H1 (cell line): ENCODE data around the gene CACNB2. TPM values are rescaled to one million over a fixed set of nuclear protein-coding genes. Genes with fewer than 3 reads are reported as not detected.

Source experiments
- CTCF ChIA-PET: fragments of 300-600 bp; sonication (Branson Sonifier 250); formaldehyde crosslinking; loops from one replicate; lab custom pipeline; 2021; ENCODE audit not compliant: partially characterized antibody; lab: Charles Lee
- POLR2A ChIA-PET: fragments of 300-600 bp; sonication (Branson Sonifier 250); formaldehyde crosslinking; loops from one replicate; lab custom pipeline; 2021; ENCODE audit warnings: inconsistent platforms; ENCODE audit not compliant: partially characterized antibody; lab: Charles Lee
- DNase-seq, 2 experiments: peaks; one replicate each; pipeline versions ENCODE4 v3.0.0 to v3.0.0-alpha.2; 2010 to 2022; ENCODE audit warnings: low spot score in 2 of 2, low read depth in 1 of 2, mixed read lengths in 1 of 2
- FAIRE-seq: peaks from 2 replicates; lab custom pipeline; 2011; peaks lifted over from hg19 to GRCh38; lab: Jason Lieb, UNC
- H2AFZ ChIP-seq: 2 replicates; pipeline ENCODE4 v1.8.1; 2012; ENCODE audit warnings: low read length, inconsistent platforms
- H2AK5ac ChIP-seq: 2 replicates; pipeline ENCODE4 v1.6.1; 2013; ENCODE audit warnings: low read depth, low read length
- H2BK120ac ChIP-seq: replicated peaks from 2 replicates; pipeline ENCODE3; 2013; ENCODE audit warnings: low read depth, low read length, inconsistent platforms
- H2BK12ac ChIP-seq: 2 replicates; pipeline ENCODE4 v1.6.1; 2013; ENCODE audit warnings: low read depth, low read length
- H2BK15ac ChIP-seq: 2 replicates; pipeline ENCODE4 v1.6.1; 2013; ENCODE audit warnings: low read length
- H2BK20ac ChIP-seq: 2 replicates; pipeline ENCODE4 v1.6.1; 2013; ENCODE audit warnings: low read length
- H2BK5ac ChIP-seq: 2 replicates; pipeline ENCODE4 v1.6.1; 2013; ENCODE audit warnings: low read depth, low read length
- H3K14ac ChIP-seq: 2 replicates; pipeline ENCODE4 v1.6.1; 2013; ENCODE audit warnings: inconsistent platforms; ENCODE audit not compliant: insufficient read length
- H3K18ac ChIP-seq: 2 replicates; pipeline ENCODE4 v1.6.1; 2013; ENCODE audit warnings: low read length; ENCODE audit errors: extremely low read depth
- H3K23ac ChIP-seq: 2 replicates; pipeline ENCODE4 v1.6.1; 2013; ENCODE audit warnings: inconsistent platforms; ENCODE audit not compliant: insufficient read length
- H3K23me2 ChIP-seq: 2 replicates; pipeline ENCODE4 v1.6.1; 2013; ENCODE audit warnings: low read depth, low read length
- H3K27ac ChIP-seq: 2 replicates; pipeline ENCODE4 v1.6.1; 2011; ENCODE audit warnings: low read depth, low read length, inconsistent platforms
- H3K27me3 ChIP-seq, 4 experiments: replicated peaks in 1 of 4; 1 replicate in 1 of 4; 2 replicates in 3 of 4; pipeline versions ENCODE4 v1.6.1 to v1.8.1; 2011 to 2013; ENCODE audit warnings: low read length in 3 of 4, mild to moderate bottlenecking in 3 of 4, inconsistent platforms in 2 of 4, mixed read lengths in 2 of 4, moderate library complexity in 1 of 4; ENCODE audit not compliant: control insufficient read depth in 3 of 4, insufficient read depth in 3 of 4; ENCODE audit errors: extremely low read depth in 1 of 4
- H3K36me3 ChIP-seq, 4 experiments: 2 replicates each; pipeline versions ENCODE4 v1.6.1 to v1.8.1; 2011 to 2013; ENCODE audit warnings: mild to moderate bottlenecking in 4 of 4, low read length in 3 of 4, moderate library complexity in 2 of 4, control low read depth in 1 of 4, inconsistent platforms in 1 of 4; ENCODE audit not compliant: insufficient read depth in 4 of 4, control insufficient read depth in 2 of 4
- H3K4ac ChIP-seq: replicated peaks from 2 replicates; pipeline ENCODE3; 2013; ENCODE audit warnings: low read length, low read depth, mixed read lengths, inconsistent platforms; ENCODE audit not compliant: insufficient read length
- H3K4me1 ChIP-seq, 4 experiments: replicated peaks in 1 of 4; 1 replicate in 1 of 4; 2 replicates in 3 of 4; pipeline versions ENCODE4 v1.6.1 to v1.8.1; 2011 to 2013; ENCODE audit warnings: low read length in 3 of 4, inconsistent platforms in 2 of 4, mixed read lengths in 1 of 4; ENCODE audit not compliant: insufficient read depth in 4 of 4, control insufficient read depth in 3 of 4
- H3K4me2 ChIP-seq, 2 experiments: 2 replicates each; pipeline versions ENCODE4 v1.6.1 to v1.8.1; 2011 to 2013; ENCODE audit warnings: low read depth in 2 of 2, low read length in 2 of 2, control low read depth in 1 of 2, inconsistent platforms in 1 of 2, mild to moderate bottlenecking in 1 of 2; ENCODE audit not compliant: insufficient read depth in 1 of 2
- H3K4me3 ChIP-seq, 4 experiments: fragments of 200-600, 300-600 bp in 1 of 4; sonication (generic), shearing (Covaris generic), sonication (Bioruptor Twin) in 1 of 4; 2 replicates each; pipeline versions ENCODE4 v1.5.1 to v1.8.1; 2011 to 2016; ENCODE audit warnings: low read length in 4 of 4, low read depth in 3 of 4, control low read depth in 2 of 4, inconsistent platforms in 2 of 4, mild to moderate bottlenecking in 2 of 4, mixed read lengths in 1 of 4, moderate library complexity in 1 of 4; ENCODE audit not compliant: insufficient read depth in 2 of 4; ENCODE audit errors: extremely low read depth in 1 of 4
- H3K56ac ChIP-seq: replicated peaks from 2 replicates; pipeline ENCODE3; 2013; ENCODE audit warnings: low read depth, mild to moderate bottlenecking, mixed read lengths, low read length, inconsistent platforms; ENCODE audit not compliant: insufficient read length
- H3K79me1 ChIP-seq: 2 replicates; pipeline ENCODE4 v1.6.1; 2013; ENCODE audit warnings: low read depth, low read length, control low read depth
- H3K79me2 ChIP-seq, 2 experiments: 2 replicates each; pipeline versions ENCODE4 v1.6.1 to v1.8.1; 2012 to 2013; ENCODE audit warnings: low read length in 2 of 2, mild to moderate bottlenecking in 2 of 2, inconsistent platforms in 1 of 2; ENCODE audit not compliant: insufficient read depth in 2 of 2, control insufficient read depth in 1 of 2
- H3K9ac ChIP-seq, 4 experiments: replicated peaks in 1 of 4; 1 replicate in 1 of 4; 2 replicates in 3 of 4; pipeline versions ENCODE4 v1.6.1 to v1.8.1; 2011 to 2013; ENCODE audit warnings: low read depth in 3 of 4, low read length in 3 of 4, control low read depth in 2 of 4, mild to moderate bottlenecking in 2 of 4, moderate library complexity in 2 of 4, inconsistent platforms in 1 of 4; ENCODE audit errors: extremely low read depth in 1 of 4
- H3K9me3 ChIP-seq, 2 experiments: 2 replicates each; pipeline versions ENCODE4 v1.6.1 to v1.8.1; 2012 to 2013; ENCODE audit warnings: mild to moderate bottlenecking in 2 of 2, moderate library complexity in 2 of 2, control low read depth in 1 of 2, inconsistent platforms in 1 of 2, low read depth in 1 of 2, low read length in 1 of 2, mixed read lengths in 1 of 2; ENCODE audit not compliant: insufficient read depth in 2 of 2
- H4K20me1 ChIP-seq, 2 experiments: replicated peaks in 1 of 2; 2 replicates each; pipeline versions ENCODE3 to v1.8.1; 2011 to 2013; ENCODE audit warnings: inconsistent platforms in 2 of 2, low read length in 2 of 2, mild to moderate bottlenecking in 1 of 2; ENCODE audit not compliant: insufficient read depth in 2 of 2, control insufficient read depth in 1 of 2
- H4K5ac ChIP-seq: 2 replicates; pipeline ENCODE4 v1.6.1; 2013; ENCODE audit warnings: low read length, low read depth, mixed read lengths, inconsistent platforms; ENCODE audit not compliant: insufficient read length
- H4K8ac ChIP-seq: 2 replicates; pipeline ENCODE4 v1.8.0; 2013; ENCODE audit warnings: mild to moderate bottlenecking, moderate library complexity, low read length, inconsistent platforms; ENCODE audit not compliant: insufficient read depth; ENCODE audit errors: extremely low read depth
- H4K91ac ChIP-seq: replicated peaks from 2 replicates; pipeline ENCODE3; 2013; ENCODE audit warnings: low read length, mixed read lengths, inconsistent platforms; ENCODE audit not compliant: insufficient read length
- ATF2 ChIP-seq: IDR thresholded peaks from 2 replicates; pipeline ENCODE4 v1.6.1; 2012; ENCODE audit warnings: low read length, inconsistent platforms
- BCL11A ChIP-seq, 2 experiments: IDR thresholded peaks; one replicate each; pipeline ENCODE4 v1.6.1; 2011; ENCODE audit warnings: low read depth in 2 of 2, low read length in 2 of 2, mild to moderate bottlenecking in 2 of 2
- CEBPB ChIP-seq: IDR thresholded peaks from 2 replicates; pipeline ENCODE4 v1.6.1; 2012; ENCODE audit warnings: low read depth, low read length
- CTBP2 ChIP-seq: IDR thresholded peaks from 2 replicates; pipeline ENCODE4 v1.7.0; 2011; ENCODE audit warnings: borderline replicate concordance, mild to moderate bottlenecking, moderate library complexity, mixed read lengths, low read length; ENCODE audit not compliant: insufficient read depth, insufficient read length
- GABPA ChIP-seq: IDR thresholded peaks from 2 replicates; pipeline ENCODE4 v1.6.1; 2011; ENCODE audit warnings: mild to moderate bottlenecking, low read length, moderate library complexity, borderline replicate concordance; ENCODE audit not compliant: insufficient read depth
- GTF2F1 ChIP-seq: IDR thresholded peaks from 2 replicates; pipeline ENCODE4 v1.6.1; 2012; ENCODE audit warnings: low read depth, low read length, improper control_type of control experiment, borderline replicate concordance
- HDAC2 ChIP-seq, 2 experiments: fragments of 300-600 bp in 1 of 2; sonication (generic) in 1 of 2; IDR thresholded peaks; 2 replicates each; pipeline ENCODE4 v1.6.1; 2011 to 2012; ENCODE audit warnings: low read depth in 2 of 2, low read length in 2 of 2, mild to moderate bottlenecking in 2 of 2, moderate library complexity in 2 of 2, borderline replicate concordance in 1 of 2, inconsistent platforms in 1 of 2
- JUND ChIP-seq: IDR thresholded peaks from 2 replicates; pipeline ENCODE4 v1.6.1; 2011; ENCODE audit warnings: mild to moderate bottlenecking, improper control_type of control experiment, low read length
- RXRA ChIP-seq: IDR thresholded peaks from 2 replicates; pipeline ENCODE4 v1.6.1; 2011; ENCODE audit warnings: low read depth, mild to moderate bottlenecking, low read length, moderate library complexity; ENCODE audit not compliant: insufficient read depth
- SIRT6 ChIP-seq: IDR thresholded peaks from one replicate; pipeline ENCODE4 v1.7.1; 2012; ENCODE audit warnings: low read length, inconsistent platforms
- ZNF274 ChIP-seq: IDR thresholded peaks from 2 replicates; pipeline ENCODE4 v1.7.0; 2012; ENCODE audit warnings: low read length, borderline replicate concordance; ENCODE audit errors: extremely low read depth
- WGBS, 2 experiments: shearing (Covaris generic) in 1 of 2; methylation state at CpG; one replicate each; pipeline versions ENCODE4 v1.1.6 to v1.1.7; 2013 to 2015; ENCODE audit warnings: low lambda C conversion rate in 2 of 2, mixed read lengths in 2 of 2, inconsistent platforms in 1 of 2, low coverage in 1 of 2, missing lambda C conversion rate in 1 of 2; ENCODE audit not compliant: insufficient replicate concordance in 2 of 2, insufficient coverage in 1 of 2, insufficient read length in 1 of 2; ENCODE audit errors: extremely low coverage in 1 of 2, missing lambda C conversion rate in 1 of 2; 5-methylcytosine and 5-hydroxymethylcytosine counted together
- polyA plus RNA-seq, 7 experiments: library from polyadenylated mRNA; depleted of rRNA in 3 of 7; stranded (reverse) in 5 of 7; unstranded in 2 of 7; fragments of >200 nt in 5 of 7; fragments of 200-250 nt in 2 of 7; gene quantifications; 1 replicate in 5 of 7; 2 replicates in 1 of 7; 4 replicates in 1 of 7; pipeline versions ENCODE4 v1.2.1 to v1.2.3, GENCODE V29; 2011 to 2013; ENCODE audit warnings: missing spikeins in 2 of 7, mixed read lengths in 2 of 7
- total RNA-seq: library from RNA; stranded (reverse); fragmentation: NEBNext Ultra II Directional; extraction: Animal tissue kit (Norgen Biotek cat#: 25700); gene quantifications from 2 replicates; pipeline ENCODE4 v1.2.1, GENCODE V29; 2021

CACNB2 gene
- total and polyA plus RNA-seq, 2 of the 8 experiments (the other 6 are each of a cell fraction or from before 2014, with no cell fraction given), result 2.4 to 3.2 TPM

GRCh38 chr10:18157881-18158280 is 17.7 kb downstream of the CACNB2 start:
- FAIRE-seq, result no peak
- CTCF ChIA-PET, result no interaction called here
- WGBS, 2 experiments, result 92% methylated on average over 3 of the region's 3 CpGs; no CpG with 5 or more reads in 1 of the 2 experiments

More at GRCh38 chr10:18157881-18158280, 17.7 kb downstream of the CACNB2 start:
- H2BK15ac ChIP-seq, result no peak overlapping the region
- H2BK120ac ChIP-seq, result no peak overlapping the region
- no peaks in the 10 kb centered on the region for H3K9me3 ChIP-seq
- H3K36me3 ChIP-seq, result no peaks in the 10 kb centered on the region
- H3K27me3 ChIP-seq, result no peaks in the 10 kb centered on the region
- H2AFZ ChIP-seq, result no peak overlapping the region
- H3K4me3 ChIP-seq, result no peak overlapping the region
- H3K27ac ChIP-seq, result no peak overlapping the region
- DNase-seq, result no peak
- no peak overlapping the region for H3K56ac ChIP-seq
- 0 out of 2 replicates have a peak, but pooled peaks cover 2% of the 10 kb centered on the region for H3K79me1 ChIP-seq
- H4K8ac ChIP-seq, result no peak overlapping the region
- no peaks in the 10 kb centered on the region for H3K23me2 ChIP-seq
- no peak overlapping the region for H2AK5ac ChIP-seq
- no peak overlapping the region for H2BK5ac ChIP-seq
- no peak overlapping the region for H3K23ac ChIP-seq
- no peak overlapping the region for H4K5ac ChIP-seq
- H3K9ac ChIP-seq, result no peak overlapping the region
- TF ChIP-seq GTF2F1, result no peak
- no peak for TF ChIP-seq SIRT6
- no peak for TF ChIP-seq HDAC2 (IDR thresholded peaks at IDR 0.05; ENCODE audit: borderline replicate concordance in 1 of 2, low read depth in 2 of 2, low read length in 2 of 2)
- TF ChIP-seq BCL11A (IDR thresholded peaks at IDR 0.05; ENCODE audit: low read depth in 2 of 2, low read length in 2 of 2), result no peak
- no peak for TF ChIP-seq JUND
- no peak for TF ChIP-seq ATF2
- no peak for TF ChIP-seq CEBPB
- no peak for TF ChIP-seq RXRA
- no peak for TF ChIP-seq ZNF274
- no peak for TF ChIP-seq CTBP2
- TF ChIP-seq GABPA, result no peak
- H2BK20ac ChIP-seq, result no peak overlapping the region
- no peak overlapping the region for H3K14ac ChIP-seq
- H3K4me2 ChIP-seq, result no peak overlapping the region
- H3K79me2 ChIP-seq, result no peaks in the 10 kb centered on the region
- no peak overlapping the region for H4K91ac ChIP-seq
- H3K4ac ChIP-seq, result no peak overlapping the region
- no peaks in the 10 kb centered on the region for H3K4me1 ChIP-seq
- POLR2A ChIA-PET, result no interaction called here
- no peak overlapping the region for H3K18ac ChIP-seq
- no peaks in the 10 kb centered on the region for H4K20me1 ChIP-seq
- no peak overlapping the region for H2BK12ac ChIP-seq
